ENCODE measurements around the gene CDC42SE1. TPM values are rescaled to one million over a fixed set of nuclear protein-coding genes. Genes with fewer than 3 reads are reported as not detected.

The CDC42SE1 gene
- total RNA-seq (2014; rRNA removed; shearing (Covaris generic)): 48.8 and 55.1 TPM in 2 replicates

- DNase-seq (ENCODE audit: low read depth): peak; percentile 94
Measured at GRCh38 chr1:151059109-151060006, at the start of gene CDC42SE1. TSS of gene CDC42SE1 (minus strand) at chr1:151059622. CDS start at chr1:151055730, 3,892 bp downstream.

- DNase-seq (ENCODE audit: low read depth): peak; percentile 12
Measured at GRCh38 chr1:151108331-151108730, 48.9 kb upstream of the CDC42SE1 start.

DNA sequence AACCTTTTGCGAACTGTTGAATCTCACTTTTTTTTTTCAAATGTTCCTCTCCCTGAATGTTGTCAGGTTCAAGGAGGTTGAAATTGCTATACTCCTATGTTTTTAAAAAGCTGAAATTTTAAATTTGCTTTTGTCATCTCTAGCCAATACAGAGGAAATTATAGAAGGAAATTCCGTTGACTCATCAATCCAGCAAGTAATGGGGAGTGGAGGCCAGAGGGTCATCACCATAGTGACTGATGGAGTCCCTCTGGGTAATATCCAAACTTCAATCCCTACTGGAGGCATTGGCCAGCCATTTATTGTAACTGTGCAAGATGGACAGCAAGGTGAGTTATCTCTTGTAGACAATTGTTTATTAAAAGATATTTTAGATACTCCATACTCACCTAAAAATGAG lies 47.5 kb upstream of the CDC42SE1 start:
- peak; percentile 52 for DNase-seq (ENCODE audit: low read depth)

DNA sequence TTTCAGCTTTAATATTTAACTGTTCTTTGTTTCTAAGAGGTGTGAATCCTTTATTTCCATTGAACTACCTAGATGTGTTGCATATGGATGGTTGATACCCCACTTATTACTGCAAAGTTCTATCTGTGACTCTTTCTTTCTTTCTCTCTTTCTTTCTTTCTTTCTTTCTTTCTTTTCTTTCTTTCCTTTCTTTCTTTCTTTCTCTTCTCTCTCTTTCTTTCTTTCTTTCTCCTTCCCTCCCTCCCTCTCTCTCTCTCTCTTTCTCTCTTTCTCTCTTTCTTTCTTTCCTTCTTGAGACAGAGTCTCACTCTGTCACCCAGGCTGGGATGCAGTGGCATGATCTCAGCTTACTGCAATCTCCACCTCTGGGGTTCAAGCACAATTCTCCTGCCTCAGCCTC lies 45.2 kb upstream of the CDC42SE1 start:
- DNase-seq (ENCODE audit: low read depth): no peak

DNA sequence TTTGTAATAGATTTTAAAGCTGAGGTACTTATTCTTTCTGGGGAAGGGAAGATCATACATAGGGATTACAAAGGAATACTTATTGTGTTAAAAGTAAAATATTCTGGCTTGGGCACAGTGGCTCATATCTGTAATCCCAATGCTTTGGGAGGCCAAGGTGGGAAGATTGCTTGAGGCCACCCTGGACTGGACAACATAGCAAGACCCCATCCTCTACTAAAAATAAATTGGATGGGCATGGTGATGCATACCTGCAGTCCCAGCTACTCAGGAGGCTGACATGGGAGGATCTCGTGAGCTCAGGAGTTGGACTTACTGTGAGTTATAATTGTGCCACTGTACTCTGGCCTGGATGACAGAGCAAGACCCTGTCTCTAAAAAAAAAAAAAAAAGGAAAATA lies 38.7 kb upstream of the CDC42SE1 start:
- DNase-seq (ENCODE audit: low read depth): no peak

- peak; percentile 30 for DNase-seq (ENCODE audit: low read depth)
Measured at GRCh38 chr1:151097426-151097825, 38.0 kb upstream of the CDC42SE1 start.

- no peak for DNase-seq (ENCODE audit: low read depth)
Measured at GRCh38 chr1:151085953-151086559, 26.6 kb upstream of the CDC42SE1 start.

GRCh38 chr1:151072224-151072623 lies 12.8 kb upstream of the CDC42SE1 start:
- no peak for DNase-seq (ENCODE audit: low read depth)

DNA sequence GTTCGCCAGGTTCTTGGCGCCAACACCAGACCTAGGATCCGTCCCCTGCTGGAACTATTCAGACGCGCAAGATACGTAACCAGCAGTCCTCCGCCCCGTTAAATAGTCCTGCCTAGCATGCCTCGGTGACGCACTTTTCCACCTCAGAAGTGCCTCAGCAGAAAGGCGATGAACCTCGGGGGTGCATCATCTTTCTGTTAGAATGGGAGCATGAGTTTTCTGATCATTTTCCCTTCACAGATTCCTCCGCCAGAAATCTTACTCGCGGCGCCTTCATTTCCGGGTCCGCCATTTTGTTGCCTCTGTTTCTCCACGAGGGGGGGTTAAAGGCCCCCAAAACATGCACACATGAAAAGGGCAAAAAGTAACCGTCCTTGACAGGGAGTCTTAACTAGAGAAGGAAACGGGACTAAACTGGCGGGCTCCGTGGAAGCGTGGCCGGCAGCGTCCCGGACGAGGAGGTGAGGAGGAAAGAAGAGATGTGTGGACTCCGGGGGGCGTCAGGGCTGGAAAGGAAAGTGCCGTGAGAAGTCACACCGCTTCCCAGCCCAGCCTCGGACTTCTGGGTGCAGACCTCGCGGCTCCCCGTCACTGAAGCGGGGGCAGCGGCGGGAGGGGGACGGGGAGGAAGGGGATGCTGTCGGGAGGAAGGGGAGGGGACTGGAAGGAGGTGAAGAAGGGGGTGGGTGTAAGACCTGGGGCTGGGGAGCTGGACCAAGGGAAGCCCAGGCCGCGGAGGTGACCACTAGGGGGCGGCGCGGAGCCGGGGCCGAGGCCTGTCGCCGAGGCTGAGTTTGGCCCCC lies 11.3 kb upstream of the CDC42SE1 start, which contains the start of gene GABPB2:
Gene GABPB2 (plus strand): TSS at position 288 of the 803 bp plus-strand sequence. CDS start 17,429 bp downstream, outside the sequence.
- DNase-seq (ENCODE audit: low read depth): peak; percentile 92

GRCh38 chr1:151069103-151069486 lies 9.7 kb upstream of the CDC42SE1 start:
- no peak for DNase-seq (ENCODE audit: low read depth)

DNA sequence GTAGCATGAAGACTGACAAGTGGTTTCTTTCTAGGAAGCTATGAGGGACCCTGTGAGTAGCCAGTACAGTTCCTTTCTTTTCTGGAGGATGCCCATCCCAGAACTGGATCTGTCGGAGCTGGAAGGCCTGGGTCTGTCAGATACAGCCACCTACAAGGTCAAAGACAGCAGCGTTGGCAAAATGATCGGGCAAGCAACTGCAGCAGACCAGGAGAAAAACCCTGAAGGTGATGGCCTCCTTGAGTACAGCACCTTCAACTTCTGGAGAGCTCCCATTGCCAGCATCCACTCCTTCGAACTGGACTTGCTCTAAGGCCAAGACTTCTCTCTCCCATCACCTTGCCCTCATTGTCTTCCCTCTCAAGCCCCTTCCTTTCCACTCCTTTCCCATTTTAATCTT lies 7.8 kb upstream of the CDC42SE1 start:
- DNase-seq (ENCODE audit: low read depth): no peak

- no peak for DNase-seq (ENCODE audit: low read depth)
Measured at GRCh38 chr1:151065089-151065645, 5.7 kb upstream of the CDC42SE1 start.

GRCh38 chr1:151062741-151063371 lies 3.4 kb upstream of the CDC42SE1 start:
- peak; percentile 83 for DNase-seq (ENCODE audit: low read depth)

GRCh38 chr1:151061704-151062103 lies 2.3 kb upstream of the CDC42SE1 start:
- no peak for DNase-seq (ENCODE audit: low read depth)

DNA sequence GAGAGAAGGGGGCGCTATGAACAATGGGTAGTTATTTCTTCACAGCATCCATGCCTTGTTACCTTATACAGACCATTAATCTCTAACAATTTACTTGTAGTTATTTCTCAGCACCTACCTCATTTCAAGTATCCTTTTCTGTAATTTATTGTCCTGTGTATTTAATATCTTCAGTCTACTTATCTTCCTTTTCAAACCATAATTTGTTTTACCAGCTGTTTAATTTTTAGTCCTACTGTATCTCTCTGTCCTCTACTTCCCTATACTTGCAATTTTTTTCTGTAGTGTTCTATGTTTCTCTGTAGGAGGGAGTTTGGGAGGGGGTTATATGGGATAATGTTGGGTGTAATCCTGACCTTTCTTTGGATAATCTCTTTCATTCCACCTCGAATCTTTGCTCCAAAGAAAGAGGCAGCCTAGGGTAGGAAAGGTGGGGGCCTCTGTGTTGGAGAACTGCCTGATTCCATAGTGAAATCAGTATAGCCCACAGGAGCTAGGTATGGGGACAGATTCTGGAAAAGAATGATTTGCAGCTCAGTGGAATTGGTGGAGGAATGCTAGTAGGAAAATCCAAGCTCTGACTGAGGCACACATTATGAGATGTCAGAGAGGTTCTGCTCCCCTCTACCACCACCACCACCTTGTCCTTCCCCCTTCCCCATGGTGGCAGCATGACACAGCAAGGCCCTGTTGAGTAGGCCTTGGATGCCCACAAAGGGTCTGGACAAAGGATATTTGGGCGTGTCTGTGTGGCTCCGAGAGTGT lies 1.4 kb upstream of the CDC42SE1 start:
- DNase-seq (ENCODE audit: low read depth): peak; percentile 71

- peak; percentile 87 for DNase-seq (ENCODE audit: low read depth)
Measured at GRCh38 chr1:151060007-151060656, 710 bp upstream of the CDC42SE1 start, which contains the start of gene MLLT11. TSS of gene MLLT11 (plus strand) at chr1:151060397. CDS start at chr1:151067225, 6,828 bp downstream.

DNA sequence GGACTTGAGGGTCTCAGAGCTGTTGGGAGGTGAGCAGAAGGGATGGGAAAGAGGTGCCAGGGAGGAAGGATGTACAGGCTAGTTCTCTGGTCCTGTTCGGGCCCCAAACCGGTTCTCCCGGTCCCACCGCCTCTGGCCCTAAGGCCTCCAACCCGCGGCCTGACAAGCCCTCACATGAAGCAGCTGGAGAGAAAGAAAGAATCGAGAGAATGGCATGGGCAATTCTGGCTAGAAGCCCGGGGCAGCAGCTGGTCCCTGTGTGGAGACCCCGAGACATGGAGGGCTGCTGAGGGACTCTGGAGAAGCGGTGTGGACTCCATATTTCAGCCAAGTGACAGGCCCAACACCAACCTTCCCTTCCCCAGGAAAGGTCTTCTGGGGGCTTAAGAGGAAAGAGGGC lies 730 bp downstream of the CDC42SE1 start:
- peak; percentile 22 for DNase-seq (ENCODE audit: low read depth)

DNA sequence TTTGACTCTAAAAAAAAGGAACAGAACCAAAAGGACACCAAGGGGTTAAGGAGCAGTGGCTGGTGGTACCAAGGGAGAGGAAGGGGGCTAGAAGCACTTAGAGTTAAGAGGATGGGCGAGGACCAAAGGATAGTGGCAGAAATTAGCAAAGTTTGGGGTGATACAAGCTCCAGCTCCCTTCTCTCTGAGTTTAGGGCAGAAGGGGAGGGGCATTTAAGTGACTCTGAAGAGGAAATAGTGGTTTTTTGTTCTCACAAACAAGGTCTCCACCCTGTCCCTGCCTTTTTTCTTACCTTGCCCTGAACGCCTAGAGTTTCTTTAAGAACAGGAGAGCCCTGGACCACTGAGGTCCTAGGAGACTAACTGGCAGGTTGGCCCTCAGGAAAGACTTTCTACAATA lies 3.3 kb downstream of the CDC42SE1 start:
- DNase-seq (ENCODE audit: low read depth): no peak

DNA sequence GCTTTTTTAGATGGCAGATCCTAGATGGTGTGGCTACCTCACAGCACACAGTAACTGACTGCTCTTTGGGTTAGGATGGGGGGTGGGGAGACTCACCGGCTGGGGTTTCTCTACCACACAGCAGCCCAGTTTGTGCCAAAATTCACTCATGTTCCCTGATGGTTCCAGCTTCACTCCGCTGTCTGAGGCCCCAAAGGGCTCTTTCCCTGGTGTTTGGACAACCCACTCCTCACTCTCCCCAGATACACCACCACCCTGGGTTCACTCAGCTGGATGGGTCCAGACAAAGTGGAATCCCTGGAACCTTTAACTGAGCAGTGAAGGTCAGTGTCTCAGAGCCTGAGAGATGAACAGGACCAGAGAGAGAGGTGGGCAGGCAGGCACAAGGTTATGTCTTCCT lies 3.8 kb downstream of the CDC42SE1 start:
- no peak for DNase-seq (ENCODE audit: low read depth)

All from Daoy (cell line).